GM12892 (cell line): Measurements from ENCODE around the gene NID1.
A peak's percentile ranks its signal among the peaks of the same experiment; 100 is the strongest.

Experiments
- DNase-seq: peaks from one replicate; pipeline ENCODE4 v3.0.0; 2011; ENCODE audit not compliant: insufficient read length
- FAIRE-seq: peaks from 2 replicates; lab custom pipeline; 2011; peaks lifted over from hg19 to GRCh38; lab: Jason Lieb, UNC
- POLR2A ChIP-seq: IDR thresholded peaks from 2 replicates; pipeline ENCODE4 v1.6.1; 2011; ENCODE audit warnings: low read depth, low read length, control low read depth
- POLR2AphosphoS5 ChIP-seq: IDR thresholded peaks from 2 replicates; pipeline ENCODE4 v1.6.1; 2011; ENCODE audit warnings: low read depth, low read length, control low read depth
- TAF1 ChIP-seq: IDR thresholded peaks from 2 replicates; pipeline ENCODE4 v1.6.1; 2011; ENCODE audit warnings: low read depth, mild to moderate bottlenecking, control low read depth, low read length, borderline replicate concordance

The NID1 gene

DNA sequence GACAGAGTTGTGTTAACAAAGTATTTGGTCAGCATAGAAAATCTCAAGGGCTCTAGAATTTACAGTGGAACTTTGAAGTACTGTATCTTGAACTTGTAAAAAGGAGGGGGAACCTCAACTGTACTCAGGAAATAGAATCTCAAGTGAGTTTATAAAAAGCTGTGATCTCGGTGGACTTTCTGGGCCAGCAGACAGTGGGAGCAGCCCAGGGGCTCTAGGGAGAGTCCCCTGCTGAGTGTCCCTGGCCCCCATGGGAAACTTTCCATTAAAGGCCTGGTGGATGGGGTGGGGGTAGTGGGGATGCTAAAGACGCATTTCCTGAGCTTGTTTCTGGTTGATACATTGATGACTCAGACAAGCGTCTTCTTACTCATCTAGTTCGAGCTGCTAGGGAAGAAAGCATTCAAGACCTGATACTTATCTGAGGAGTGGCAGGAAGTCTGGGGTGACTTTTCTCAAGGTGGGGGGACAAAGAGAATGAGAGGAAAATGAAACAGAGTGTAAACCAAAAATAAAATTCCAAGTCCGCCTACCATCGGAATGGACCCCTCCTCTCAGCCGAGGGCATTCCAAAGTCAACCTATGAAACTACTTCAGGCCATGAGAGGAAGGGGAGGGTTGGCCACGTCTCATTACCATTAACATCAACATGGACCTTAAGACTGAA lies 65.5 kb downstream of the NID1 start:
- no peak for TF ChIP-seq TAF1
- TF ChIP-seq POLR2AphosphoS5: no peak
- TF ChIP-seq POLR2A: no peak
- FAIRE-seq (peak; percentile 60), DNase-seq (peak; percentile 28)

DNA sequence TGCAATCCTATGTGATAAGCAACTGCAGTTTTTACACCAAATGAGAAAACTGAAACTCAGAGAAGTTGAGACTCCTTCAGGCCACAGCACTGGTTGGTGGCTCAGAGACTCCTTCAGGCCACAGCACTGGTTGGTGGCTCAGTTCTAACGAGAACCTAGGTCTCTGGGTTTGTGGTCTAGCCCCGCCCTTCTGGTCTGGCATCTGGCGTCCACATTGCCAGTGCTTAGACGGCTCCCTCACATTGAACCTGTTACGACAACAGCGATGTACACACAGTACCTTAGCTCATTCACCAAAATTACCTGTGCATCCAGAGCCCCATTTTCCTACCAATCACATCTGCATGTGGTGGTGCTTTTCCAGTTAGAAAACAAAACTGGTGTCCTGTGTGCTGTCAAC lies 66.1 kb downstream of the NID1 start:
- peak; percentile 13; the same call in 1 of the 2 replicates for TF ChIP-seq POLR2A
- no peak for TF ChIP-seq POLR2AphosphoS5
- DNase-seq (no peak), FAIRE-seq (peak; percentile 83)

DNA sequence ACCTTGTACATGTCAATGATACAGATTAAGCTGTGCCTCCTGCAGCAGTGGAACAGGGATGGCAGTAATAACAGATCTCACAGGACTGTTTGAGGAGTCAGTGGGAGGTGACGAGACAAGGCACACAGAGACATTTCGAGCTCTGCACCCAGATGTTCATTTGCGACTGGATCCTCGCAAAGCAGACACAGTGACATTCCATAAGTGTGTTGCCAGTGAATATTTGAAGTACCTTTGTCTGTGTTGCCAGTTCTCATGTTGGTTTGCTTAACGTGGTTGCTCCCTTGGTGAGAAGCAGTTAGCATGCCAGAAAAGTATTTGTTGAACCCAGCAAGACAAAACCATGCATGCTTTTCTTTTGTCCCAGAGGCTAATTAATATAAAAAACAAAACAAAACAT lies 67.0 kb downstream of the NID1 start:
- FAIRE-seq (no peak), DNase-seq (no peak)
- TF ChIP-seq TAF1: no peak
- TF ChIP-seq POLR2A: no peak
- TF ChIP-seq POLR2AphosphoS5: no peak

- FAIRE-seq (no peak), DNase-seq (no peak)
- no peak for TF ChIP-seq TAF1
- no peak for TF ChIP-seq POLR2A
- no peak for TF ChIP-seq POLR2AphosphoS5
Observed at GRCh38 chr1:235997049-235997448, 67.8 kb downstream of the NID1 start.

GRCh38 chr1:235996048-235996785 lies 68.7 kb downstream of the NID1 start:
- DNase-seq: peak; percentile 15
- TF ChIP-seq POLR2AphosphoS5 (no peak), POLR2A (no peak), TAF1 (no peak)
- peak; percentile 79 for FAIRE-seq

- FAIRE-seq (no peak), DNase-seq (no peak)
- TF ChIP-seq POLR2A (no peak), POLR2AphosphoS5 (no peak), TAF1 (no peak)
Observed at GRCh38 chr1:235995511-235995910, 69.4 kb downstream of the NID1 start.

- TF ChIP-seq TAF1: no peak
- no peak for DNase-seq
- FAIRE-seq: no peak
Observed at GRCh38 chr1:235993652-235994051, 71.2 kb downstream of the NID1 start.

GRCh38 chr1:235992868-235993267 lies 72.0 kb downstream of the NID1 start:
- DNase-seq (no peak), FAIRE-seq (no peak)
- TF ChIP-seq POLR2A (no peak), TAF1 (no peak), POLR2AphosphoS5 (no peak)

DNA sequence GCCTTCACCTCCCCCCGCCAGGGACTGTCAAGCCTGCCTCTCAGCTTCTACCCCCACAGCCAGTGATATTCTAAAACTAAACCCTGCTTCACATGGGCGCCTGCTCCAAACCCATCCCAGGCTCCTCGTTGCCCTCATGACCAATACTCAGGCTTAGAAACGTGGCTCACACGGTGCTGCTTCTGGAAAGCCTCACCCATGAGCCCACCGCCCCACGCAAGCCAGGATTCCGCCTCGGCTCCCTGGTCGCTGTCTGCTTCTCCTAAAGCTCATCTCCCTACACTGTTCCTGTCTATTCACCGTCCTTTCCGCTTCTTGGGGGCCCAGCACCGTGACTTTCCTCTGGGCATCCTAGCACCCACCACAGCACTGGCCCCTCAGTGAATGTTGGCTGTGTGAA lies 72.5 kb downstream of the NID1 start:
- DNase-seq: no peak
- no peak for FAIRE-seq
- TF ChIP-seq TAF1 (no peak), POLR2A (no peak), POLR2AphosphoS5 (no peak)

DNA sequence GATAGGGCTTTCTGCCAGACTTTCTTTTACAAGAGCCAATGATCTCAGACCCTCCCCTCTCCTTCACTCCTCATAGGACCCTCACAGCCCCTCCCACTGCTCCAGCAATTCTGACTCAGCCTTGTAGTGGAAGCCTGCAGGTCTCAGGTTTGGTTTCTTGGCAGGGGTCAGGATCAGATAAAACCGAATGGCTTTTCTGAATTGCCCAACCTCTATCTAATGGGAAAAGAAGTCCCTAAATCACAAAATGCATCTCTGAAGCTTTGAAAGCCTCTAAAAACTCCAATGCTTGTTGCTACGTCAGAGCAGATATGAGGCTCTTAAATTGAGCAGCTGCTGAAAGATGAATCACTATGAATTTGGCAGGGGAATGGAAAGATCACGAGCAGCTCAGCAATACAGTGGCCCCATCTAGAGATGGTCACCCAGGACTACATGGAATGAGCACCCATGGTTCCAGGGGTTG lies 74.5 kb downstream of the NID1 start:
- FAIRE-seq: no peak
- TF ChIP-seq POLR2AphosphoS5: no peak
- no peak for DNase-seq

GRCh38 chr1:235989105-235989504 lies 75.8 kb downstream of the NID1 start:
- no peak for FAIRE-seq

GRCh38 chr1:235986869-235987268 lies 78.0 kb downstream of the NID1 start:
- no peak for FAIRE-seq
- TF ChIP-seq POLR2AphosphoS5 (no peak), POLR2A (no peak), TAF1 (no peak)
- no peak for DNase-seq

More at GRCh38 chr1:235989105-235989504, 75.8 kb downstream of the NID1 start:
- DNase-seq: no peak
- TF ChIP-seq POLR2AphosphoS5 (no peak), TAF1 (no peak), POLR2A (no peak)
